H9 (cell line): ENCODE data around the gene STARD7. TPM values are rescaled to one million over a fixed set of nuclear protein-coding genes. Genes with fewer than 3 reads are reported as not detected.

Experiments
- DNase-seq: peaks from one replicate; pipeline ENCODE4 v3.0.0-alpha.2; 2017
- H2AFZ ChIP-seq: one replicate; pipeline ENCODE4 v1.6.1; 2013; ENCODE audit warnings: mild to moderate bottlenecking, low read length, control low read depth, moderate library complexity
- H2AK5ac ChIP-seq: 2 replicates; pipeline ENCODE4 v1.6.1; 2013; ENCODE audit warnings: low read length, control low read depth, mixed read lengths; ENCODE audit not compliant: insufficient read length
- H2BK120ac ChIP-seq: one replicate; pipeline ENCODE4 v1.6.1; 2013; ENCODE audit warnings: low read depth, mild to moderate bottlenecking, low read length, control low read depth, inconsistent platforms; ENCODE audit not compliant: poor library complexity, severe bottlenecking
- H2BK12ac ChIP-seq: 2 replicates; pipeline ENCODE4 v1.6.1; 2013; ENCODE audit warnings: low read length, control low read depth, mixed read lengths, low read depth; ENCODE audit not compliant: insufficient read length
- H2BK15ac ChIP-seq: 2 replicates; pipeline ENCODE4 v1.6.1; 2013; ENCODE audit warnings: low read depth, low read length, control low read depth
- H2BK20ac ChIP-seq: one replicate; pipeline ENCODE4 v1.6.1; 2013; ENCODE audit warnings: low read depth, mild to moderate bottlenecking, low read length, control low read depth, inconsistent platforms; ENCODE audit not compliant: poor library complexity, severe bottlenecking
- H2BK5ac ChIP-seq: 2 replicates; pipeline ENCODE4 v1.6.1; 2013; ENCODE audit warnings: low read length, control low read depth, mixed read lengths; ENCODE audit not compliant: insufficient read length
- H3K14ac ChIP-seq: 2 replicates; pipeline ENCODE4 v1.6.1; 2013; ENCODE audit warnings: low read length, control low read depth; ENCODE audit not compliant: insufficient read depth
- H3K18ac ChIP-seq: 2 replicates; pipeline ENCODE4 v1.6.1; 2013; ENCODE audit warnings: low read depth, mild to moderate bottlenecking, mixed read lengths, low read length, control low read depth; ENCODE audit not compliant: insufficient read length
- H3K23ac ChIP-seq: 2 replicates; pipeline ENCODE4 v1.6.1; 2013; ENCODE audit warnings: low read length, control low read depth, mixed read lengths, low read depth; ENCODE audit not compliant: insufficient read length
- H3K23me2 ChIP-seq: 2 replicates; pipeline ENCODE4 v1.6.1; 2013; ENCODE audit warnings: low read depth, mild to moderate bottlenecking, mixed read lengths, low read length, control low read depth; ENCODE audit not compliant: insufficient read length, poor library complexity, severe bottlenecking
- H3K27ac ChIP-seq: 2 replicates; pipeline ENCODE4 v1.5.1; 2013; ENCODE audit warnings: low read length, control low read depth, mixed read lengths, low read depth; ENCODE audit not compliant: insufficient read length
- H3K27me3 ChIP-seq: 2 replicates; pipeline ENCODE4 v1.6.1; 2013; ENCODE audit warnings: low read length, control low read depth, inconsistent platforms; ENCODE audit not compliant: insufficient read depth
- H3K4ac ChIP-seq: 2 replicates; pipeline ENCODE4 v1.6.1; 2013; ENCODE audit warnings: low read depth, mild to moderate bottlenecking, control low read depth, inconsistent platforms, low read length, moderate library complexity
- H3K4me1 ChIP-seq: 2 replicates; pipeline ENCODE4 v1.6.1; 2013; ENCODE audit warnings: low read length, control low read depth, inconsistent platforms; ENCODE audit not compliant: insufficient read depth
- H3K4me2 ChIP-seq: 2 replicates; pipeline ENCODE4 v1.6.1; 2013; ENCODE audit warnings: low read length, control low read depth, mixed read lengths; ENCODE audit not compliant: insufficient read length, insufficient read depth
- H3K56ac ChIP-seq: 2 replicates; pipeline ENCODE4 v1.6.1; 2013; ENCODE audit warnings: low read depth, mild to moderate bottlenecking, mixed read lengths, low read length, control low read depth; ENCODE audit not compliant: insufficient read length
- H3K79me1 ChIP-seq: 2 replicates; pipeline ENCODE4 v1.6.1; 2013; ENCODE audit warnings: low read depth, mild to moderate bottlenecking, moderate library complexity, low read length, control low read depth, inconsistent platforms; ENCODE audit not compliant: insufficient read depth, poor library complexity, severe bottlenecking
- H3K79me2 ChIP-seq: 2 replicates; pipeline ENCODE4 v1.6.1; 2013; ENCODE audit warnings: low read length, control low read depth, inconsistent platforms; ENCODE audit not compliant: insufficient read depth
- H3K9ac ChIP-seq: 2 replicates; pipeline ENCODE4 v1.6.1; 2013; ENCODE audit warnings: low read length, control low read depth, mixed read lengths; ENCODE audit not compliant: insufficient read length; ENCODE audit errors: extremely low read depth
- H3K9me3 ChIP-seq: one replicate; pipeline ENCODE4 v1.6.1; 2013; ENCODE audit warnings: low read depth, low read length, inconsistent platforms; ENCODE audit not compliant: control insufficient read depth
- H3T11ph ChIP-seq: one replicate; pipeline ENCODE4 v1.6.1; 2013; ENCODE audit warnings: mild to moderate bottlenecking, low read length, control low read depth, inconsistent platforms
- H4K20me1 ChIP-seq: one replicate; pipeline ENCODE4 v1.6.1; 2013; ENCODE audit not compliant: control insufficient read depth, insufficient read length, insufficient read depth
- H4K5ac ChIP-seq: 2 replicates; pipeline ENCODE4 v1.6.1; 2013; ENCODE audit warnings: low read depth, mild to moderate bottlenecking, mixed read lengths, low read length, control low read depth; ENCODE audit not compliant: insufficient read length
- H4K8ac ChIP-seq: replicated peaks from 2 replicates; pipeline ENCODE4 v1.6.1; 2013; ENCODE audit warnings: low read length, control low read depth, mixed read lengths, low read depth; ENCODE audit not compliant: insufficient read length
- H4K91ac ChIP-seq: 2 replicates; pipeline ENCODE4 v1.6.1; 2013; ENCODE audit warnings: low read depth, mild to moderate bottlenecking, moderate library complexity, mixed read lengths, low read length, control low read depth; ENCODE audit not compliant: insufficient read length
- H3K27ac Mint-ChIP-seq, 3 experiments: 2 replicates in 2 of 3; 3 replicates in 1 of 3; pipeline ENCODE4 v1.8.0; 2020 to 2021; ENCODE audit warnings: mixed read lengths in 3 of 3, mild to moderate bottlenecking in 1 of 3, moderate library complexity in 1 of 3
- H3K27me3 Mint-ChIP-seq: 2 replicates; pipeline ENCODE4 v1.8.0; 2021; ENCODE audit warnings: low read depth, mild to moderate bottlenecking, moderate library complexity, mixed read lengths
- H3K36me3 Mint-ChIP-seq, 3 experiments: 2 replicates in 2 of 3; 3 replicates in 1 of 3; pipeline ENCODE4 v1.8.0; 2020 to 2021; ENCODE audit warnings: low read depth in 3 of 3, mixed read lengths in 3 of 3; ENCODE audit not compliant: insufficient read depth in 1 of 3
- H3K4me1 Mint-ChIP-seq, 2 experiments: 2 replicates each; pipeline ENCODE4 v1.8.0; 2020; ENCODE audit warnings: mixed read lengths in 2 of 2
- H3K4me3 Mint-ChIP-seq, 2 experiments: 2 replicates in 1 of 2; 3 replicates in 1 of 2; pipeline ENCODE4 v1.8.0; 2020 to 2021; ENCODE audit warnings: mild to moderate bottlenecking in 2 of 2, mixed read lengths in 2 of 2, moderate library complexity in 1 of 2
- H3K9me3 Mint-ChIP-seq, 2 experiments: 2 replicates in 1 of 2; 3 replicates in 1 of 2; pipeline ENCODE4 v1.8.0; 2020; ENCODE audit warnings: mild to moderate bottlenecking in 2 of 2, mixed read lengths in 2 of 2, moderate library complexity in 1 of 2
- CTCF ChIP-seq: fragments of 200-600 bp; sonication (generic); conservative IDR thresholded peaks from 3 replicates; pipeline ENCODE4 v1.8.0; 2021; ENCODE audit warnings: antibody characterized with exemption, mild to moderate bottlenecking
- WGBS: extraction: QIAGEN DNeasy Blood & Tissue Kit; methylation state at CpG from one replicate; pipeline ENCODE4 v1.1.7; 2013; ENCODE audit warnings: missing lambda C conversion rate, low lambda C conversion rate, mixed read lengths; ENCODE audit not compliant: insufficient read length; ENCODE audit errors: extremely low coverage; 5-methylcytosine and 5-hydroxymethylcytosine counted together
- total RNA-seq: library from RNA; stranded (reverse); gene quantifications from 2 replicates; pipeline ENCODE4 v1.2.1, GENCODE V29; 2021

Gene STARD7
- total RNA-seq, 1 experiment from 2014 or later: 212 TPM

GRCh38 chr2:96169868-96170507 is 38.6 kb downstream of the STARD7 start:
- Histone ChIP-seq H3K9me3 (no peaks in the 10 kb centered on the region), H2AFZ (no peak overlapping the region), H4K8ac (no peak overlapping the region), H3K14ac (no peak overlapping the region), H4K91ac (no peak overlapping the region), H2BK15ac (no peak overlapping the region), H3K79me1 (no peaks in the 10 kb centered on the region), H3K79me2 (no peaks in the 10 kb centered on the region), H2AK5ac (no peak overlapping the region), H2BK12ac (no peak overlapping the region), H3K23me2 (no peaks in the 10 kb centered on the region), H3K18ac (no peak overlapping the region), H3K23ac (no peak overlapping the region), H3K4me2 (no peak overlapping the region), H3K9ac (no peak overlapping the region), H4K20me1 (no peaks in the 10 kb centered on the region), H3K4me1 (peaks cover 2% of the 10 kb centered on the region; the same call in 1 of the 2 replicates), H2BK120ac (no peak overlapping the region), H3K56ac (no peak overlapping the region), H3K27me3 (no peaks in the 10 kb centered on the region), H3K4ac (no peak overlapping the region), H3T11ph (no peak overlapping the region), H3K27ac (no peak overlapping the region), H2BK20ac (no peak overlapping the region), H2BK5ac (no peak overlapping the region), H4K5ac (no peak overlapping the region)
- H3K4me3 Mint-ChIP-seq: no peak overlapping the region
- peaks cover 0 to 8% (median 0%) of the 10 kb centered on the region in 3 experiments; a peak in 1 of 7 replicates for H3K36me3 Mint-ChIP-seq
- H3K9me3 Mint-ChIP-seq: peaks cover 8 to 18% of the 10 kb centered on the region in 2 experiments
- no peak overlapping the region for H3K27ac Mint-ChIP-seq
- TF ChIP-seq CTCF: no peak
- no peak for DNase-seq
- H3K27me3 Mint-ChIP-seq: no peaks in the 10 kb centered on the region; the same call in none of the 2 replicates
- H3K4me1 Mint-ChIP-seq: peaks cover 6 to 8% of the 10 kb centered on the region in 2 experiments; a peak in 3 of 4 replicates
- WGBS: no CpG with 5 or more reads among the region's 2 CpGs
